Heart right ventricle (tissue), 16 donors: ENCODE data around the gene DRG2. TPM values are rescaled to one million over a fixed set of nuclear protein-coding genes. Genes with fewer than 3 reads are reported as not detected.

Experiments used
- ATAC-seq, 8 donors: fragments of 200-7000 bp; cut with Tn5 transposase; one replicate each; pipeline ENCODE4 v1.9.1; 2020; ENCODE audit warnings: mild to moderate bottlenecking in 8 of 8, moderate library complexity in 8 of 8, moderate number of reproducible peaks in 1 of 8
- DNase-seq, 2 donors: peaks; one replicate each; pipeline ENCODE4 v3.0.0-alpha.2; 2020
- H3K27ac ChIP-seq, 10 donors: fragments of 200-600 bp; sonication (generic) in 2 of 10; one replicate each; pipeline versions ENCODE4 v1.5.0 to v1.8.0; 2020 to 2022; ENCODE audit warnings: mild to moderate bottlenecking in 3 of 10
- H3K27me3 ChIP-seq, 7 donors: fragments of 200-600 bp; one replicate each; pipeline ENCODE4 v1.8.0; 2021 to 2022; ENCODE audit warnings: mild to moderate bottlenecking in 2 of 7
- H3K36me3 ChIP-seq, 9 donors: fragments of 200-600 bp; sonication (generic) in 1 of 9; one replicate each; pipeline versions ENCODE4 v1.5.0 to v1.8.0; 2020 to 2022; ENCODE audit warnings: mild to moderate bottlenecking in 2 of 9
- H3K4me1 ChIP-seq, 9 donors: fragments of 200-600 bp; sonication (generic) in 1 of 9; one replicate each; pipeline versions ENCODE4 v1.5.0 to v1.8.0; 2020 to 2022; ENCODE audit warnings: mild to moderate bottlenecking in 4 of 9
- H3K4me3 ChIP-seq, 10 donors: fragments of 200-600 bp; sonication (generic) in 2 of 10; one replicate each; pipeline versions ENCODE4 v1.5.0 to v1.8.0; 2020 to 2022; ENCODE audit warnings: mild to moderate bottlenecking in 7 of 10, moderate library complexity in 2 of 10
- H3K9me3 ChIP-seq, 11 donors: fragments of 200-600 bp in 10 of 11; sonication (generic) in 2 of 11; one replicate each; pipeline versions ENCODE4 v1.5.0 to v1.8.0; 2013 to 2022; ENCODE audit warnings: mild to moderate bottlenecking in 2 of 11, control low read depth in 1 of 11, moderate library complexity in 1 of 11
- CTCF ChIP-seq, 9 donors: fragments of 200-600 bp; sonication (generic) in 2 of 9; IDR thresholded peaks; one replicate each; pipeline versions ENCODE4 v1.5.0 to v1.8.0; 2021 to 2022; ENCODE audit warnings: antibody characterized with exemption in 9 of 9, mild to moderate bottlenecking in 5 of 9, moderate library complexity in 1 of 9
- WGBS, 2 donors: extraction: QIAGEN DNeasy Blood & Tissue Kit; methylation state at CpG; one replicate each; pipeline ENCODE4 v1.1.7; 2013; ENCODE audit warnings: inconsistent platforms in 1 of 2; 5-methylcytosine and 5-hydroxymethylcytosine counted together
- intact Hi-C, 10 donors: fragments of 100-400 bp; cut with DNase I; formaldehyde crosslinking; loops; one replicate each; pipeline versions ENCODE4 v1.11.1 to v1.14.2; 2022
- polyA plus RNA-seq, 2 donors: library from polyadenylated mRNA; stranded (reverse); fragments of 200-250 nt; gene quantifications; one replicate each; pipeline ENCODE4 v1.2.3, GENCODE V29; 2013
- total RNA-seq, 10 donors: library from RNA; stranded (reverse); fragmentation: NEBNext Ultra II Directional in 3 of 10; extraction: Animal tissue kit (Norgen Biotek cat#: 25700) in 3 of 10; gene quantifications; one replicate each; pipeline versions ENCODE4 v1.2.1 to v1.2.4, GENCODE V29; 2021 to 2023
- donor health status: Arrhythmogenic right ventricular cardiomyopathy.
- donor health status: ischemic (EF 13 %, LVEDD 7.1; RV severe dilation, severe dysfunction).
- donor health status: healthy with polysubstance abuse.
- donor health status: DM: no; HTN: yes; CAD: no.
- donor health status: DM: no; HTN: no; CAD: no.
- donor health status: ischemic (EF 25% LVEDD 6.9; RV normal size, moderate dysfunction).
- donor health status: ischemic (EF 25% LVEDD 5.7; RV mildly dilated, moderate dysfunction).
- donor health status: healthy.
- donor health status: DM: yes; HTN: yes; CAD: no.
- donor health status: Ischemic cardiomyopathy.
- donor health status: ischemic (EF 35%, LVEDD 5.7; RV mildly dilated, moderate dysfunction).
- donor health status: nonischemic (EF 11% LVEDD 7.7; RV severe dilation, severe dysfunction).
- donor health status: DM: yes; HTN: yes; CAD: no.
- donor health status: PGD.
- donor health status: ischemic (EF 29% LVEDD 5.4; RV normal size, mild dysfunction).
- donor health status: nonischemic (EF 23%, LVEDD 6.1; RV moderate dilation, normal function).

Gene DRG2
- total and polyA plus RNA-seq, 12 donors = 18.1 to 44.3 (median 21.2) TPM

GRCh38 chr17:18115517-18115916, 27.8 kb downstream of the DRG2 start:
- no peak for DNase-seq
- no peaks in the 10 kb centered on the region for H3K36me3 ChIP-seq
- no peak for TF ChIP-seq CTCF (IDR thresholded peaks at IDR 0.05)
- peaks cover 0 to 18% (median 0%) of the 10 kb centered on the region in 11 donors for H3K9me3 ChIP-seq
- peaks cover 0 to 5% (median 0%) of the 10 kb centered on the region in 7 donors for H3K27me3 ChIP-seq
- H3K4me3 ChIP-seq = no peak overlapping the region
- no peaks in the 10 kb centered on the region for H3K4me1 ChIP-seq
- H3K27ac ChIP-seq = no peak overlapping the region
- ATAC-seq = no peak
- 79% methylated on average over 7 of the region's 7 CpGs for WGBS, 2 donors
- intact Hi-C loops = no loop called here

DNA sequence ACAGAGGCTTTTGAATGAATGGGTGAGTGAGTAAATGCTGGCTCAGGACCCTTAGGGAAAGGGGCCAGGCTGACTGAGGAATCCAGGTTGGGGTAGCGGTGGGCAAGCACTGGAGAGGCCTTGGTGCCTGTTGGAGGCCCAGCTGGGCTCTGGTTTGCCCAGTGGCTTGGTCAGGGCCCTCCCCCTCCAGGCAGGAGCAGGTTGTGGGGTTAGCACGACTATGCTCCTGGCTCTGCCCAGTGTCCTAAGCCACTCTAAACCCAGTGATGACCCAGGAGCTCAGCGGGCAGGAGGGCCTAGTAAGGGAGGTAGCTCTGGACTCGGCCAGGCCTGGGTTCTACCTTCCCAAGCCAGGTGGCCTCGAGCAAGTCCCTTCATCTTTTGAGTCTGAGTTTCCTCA, 28.3 kb downstream of the DRG2 start:
- Histone ChIP-seq H3K36me3 (no peaks in the 10 kb centered on the region), H3K4me3 (no peak overlapping the region), H3K27me3 (peaks cover 0 to 5% (median 0%) of the 10 kb centered on the region in 7 donors), H3K27ac (no peak overlapping the region), H3K4me1 (no peaks in the 10 kb centered on the region), H3K9me3 (peaks cover 0 to 18% (median 0%) of the 10 kb centered on the region in 11 donors)
- ATAC-seq (no peak), DNase-seq (no peak)
- intact Hi-C loops = no loop called here
- WGBS, 2 donors = 84 to 90% methylated on average over 5 of the region's 5 CpGs
- no peak for TF ChIP-seq CTCF (IDR thresholded peaks at IDR 0.05)

GRCh38 chr17:18117533-18117932, 29.8 kb downstream of the DRG2 start:
- ATAC-seq (no peak), DNase-seq (no peak)
- intact Hi-C loops = no loop called here
- Histone ChIP-seq H3K27ac (no peak overlapping the region), H3K36me3 (no peaks in the 10 kb centered on the region), H3K27me3 (peaks cover 0 to 5% (median 0%) of the 10 kb centered on the region in 7 donors), H3K9me3 (peaks cover 0 to 18% (median 0%) of the 10 kb centered on the region in 11 donors), H3K4me3 (no peak overlapping the region), H3K4me1 (no peaks in the 10 kb centered on the region)
- WGBS, 2 donors = 91 to 93% methylated on average over 1 of the region's 1 CpG
- no peak for TF ChIP-seq CTCF (IDR thresholded peaks at IDR 0.05)

DNA sequence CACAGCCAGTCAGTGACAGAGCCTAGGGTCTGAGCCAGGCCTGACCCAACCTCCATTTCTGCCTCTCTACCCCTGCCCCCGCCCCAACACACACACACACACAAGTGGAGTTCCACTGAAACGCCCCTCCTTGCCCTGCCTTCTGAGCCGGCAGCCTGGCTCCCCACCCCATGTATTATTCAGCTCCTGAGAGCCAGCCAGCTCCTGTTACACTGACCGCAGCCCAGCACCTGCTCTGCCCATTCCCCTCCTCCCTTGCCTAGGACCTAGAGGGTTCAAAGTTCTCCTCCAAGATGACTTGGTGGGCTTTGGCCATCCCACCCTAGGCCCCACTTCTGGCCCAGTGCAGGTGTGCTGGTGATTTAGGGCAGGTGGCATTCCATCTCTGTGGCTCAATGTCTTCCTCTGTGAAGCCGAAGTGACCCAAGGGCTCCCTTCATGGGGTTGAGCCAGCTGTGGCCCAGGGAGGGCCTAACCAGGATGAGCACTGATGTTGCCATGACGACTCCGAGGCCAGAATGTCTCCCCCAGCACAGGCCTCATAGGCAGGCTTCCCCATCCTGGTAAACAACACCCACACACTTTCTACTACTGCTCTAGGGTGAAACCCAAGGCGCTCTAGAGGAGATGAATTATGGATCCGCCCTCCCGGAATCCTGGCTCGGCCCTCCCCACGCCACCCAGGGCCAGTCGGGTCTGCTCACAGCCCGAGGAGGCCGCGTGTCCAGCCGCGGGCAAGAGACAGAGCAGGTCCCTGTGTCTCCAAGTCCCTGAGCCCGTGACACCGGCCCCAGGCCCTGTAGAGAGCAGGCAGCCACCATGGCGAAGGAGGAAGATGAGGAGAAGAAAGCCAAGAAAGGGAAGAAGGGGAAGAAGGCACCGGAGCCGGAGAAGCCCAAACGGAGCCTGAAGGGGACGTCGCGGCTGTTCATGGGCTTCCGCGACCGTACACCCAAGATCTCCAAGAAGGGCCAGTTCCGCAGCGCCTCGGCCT, 30.5 kb downstream of the DRG2 start:
- Histone ChIP-seq H3K9me3 (peaks cover 0 to 18% (median 0%) of the 10 kb centered on the region in 11 donors), H3K27me3 (peaks cover 0 to 5% (median 0%) of the 10 kb centered on the region in 7 donors), H3K4me3 (no peak overlapping the region), H3K27ac (no peak overlapping the region), H3K36me3 (no peaks in the 10 kb centered on the region), H3K4me1 (no peaks in the 10 kb centered on the region)
- ATAC-seq (peak in 1 of 8 donors; percentile 8), DNase-seq (no peak)
- no peak for TF ChIP-seq CTCF (IDR thresholded peaks at IDR 0.05)
- 91 to 94% methylated on average over 32 to 33 of the region's 33 CpGs for WGBS, 2 donors
- intact Hi-C loops = no loop called here
